ENCODE measurements around the gene ERC2.

The ERC2 gene

GRCh38 chr3:55526332-55527030, 941.8 kb downstream of the ERC2 start:
- no peaks in the 10 kb centered on the region for H3K36me3 ChIP-seq (ENCODE audit: insufficient read depth, low read length)
- H3K27me3 ChIP-seq (ENCODE audit: insufficient read depth, low read length), result no peaks in the 10 kb centered on the region
- H2AFZ ChIP-seq (ENCODE audit: low read depth, low read length), result no peak overlapping the region
- peaks cover 22% of the 10 kb centered on the region for H3K4me1 ChIP-seq (ENCODE audit: insufficient read depth, low read length)
- no peaks in the 10 kb centered on the region for H3K9me3 ChIP-seq (ENCODE audit: low read length)
- H3K4me3 ChIP-seq (ENCODE audit: low read length), result no peak overlapping the region

DNA sequence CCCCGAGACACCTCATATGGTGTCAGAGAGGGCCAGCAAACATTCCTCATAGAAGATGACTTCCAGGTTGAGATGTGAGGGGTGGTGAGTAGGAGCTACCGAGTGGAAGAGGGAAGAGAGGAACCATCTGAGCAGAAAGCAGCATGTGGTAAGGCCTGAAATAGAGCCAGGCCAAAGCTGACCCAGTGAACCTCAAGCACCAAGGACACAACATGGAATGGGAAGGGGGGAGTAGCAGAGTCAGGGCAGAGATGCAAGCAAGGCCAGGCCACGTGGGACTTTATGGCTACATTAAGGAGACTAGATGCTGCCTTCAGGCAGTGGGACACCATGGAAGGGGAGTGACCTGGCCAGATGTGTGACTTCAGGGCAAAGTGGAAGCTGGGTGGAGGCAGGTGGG, 942.8 kb downstream of the ERC2 start:
- Histone ChIP-seq H3K4me1 (ENCODE audit: insufficient read depth, low read length) (peaks cover 20% of the 10 kb centered on the region), H3K9me3 (ENCODE audit: low read length) (no peaks in the 10 kb centered on the region), H3K36me3 (ENCODE audit: insufficient read depth, low read length) (no peaks in the 10 kb centered on the region), H2AFZ (ENCODE audit: low read depth, low read length) (no peak overlapping the region), H3K27me3 (ENCODE audit: insufficient read depth, low read length) (no peaks in the 10 kb centered on the region), H3K4me3 (ENCODE audit: low read length) (no peak overlapping the region)

- Histone ChIP-seq H3K9me3 (ENCODE audit: low read length) (no peaks in the 10 kb centered on the region), H3K4me1 (ENCODE audit: insufficient read depth, low read length) (peaks cover 20% of the 10 kb centered on the region), H3K27me3 (ENCODE audit: insufficient read depth, low read length) (no peaks in the 10 kb centered on the region), H2AFZ (ENCODE audit: low read depth, low read length) (no peak overlapping the region), H3K36me3 (ENCODE audit: insufficient read depth, low read length) (no peaks in the 10 kb centered on the region), H3K4me3 (ENCODE audit: low read length) (no peak overlapping the region)
Observed at GRCh38 chr3:55524565-55525244, 943.6 kb downstream of the ERC2 start.

- H3K9me3 ChIP-seq (ENCODE audit: low read length), result no peaks in the 10 kb centered on the region
- H3K27me3 ChIP-seq (ENCODE audit: insufficient read depth, low read length), result no peaks in the 10 kb centered on the region
- no peaks in the 10 kb centered on the region for H3K36me3 ChIP-seq (ENCODE audit: insufficient read depth, low read length)
- H3K4me1 ChIP-seq (ENCODE audit: insufficient read depth, low read length), result peaks cover 28% of the 10 kb centered on the region
- H3K4me3 ChIP-seq (ENCODE audit: low read length), result no peak overlapping the region
- no peak overlapping the region for H2AFZ ChIP-seq (ENCODE audit: low read depth, low read length)
Observed at GRCh38 chr3:55523471-55523870, 944.8 kb downstream of the ERC2 start.

DNA sequence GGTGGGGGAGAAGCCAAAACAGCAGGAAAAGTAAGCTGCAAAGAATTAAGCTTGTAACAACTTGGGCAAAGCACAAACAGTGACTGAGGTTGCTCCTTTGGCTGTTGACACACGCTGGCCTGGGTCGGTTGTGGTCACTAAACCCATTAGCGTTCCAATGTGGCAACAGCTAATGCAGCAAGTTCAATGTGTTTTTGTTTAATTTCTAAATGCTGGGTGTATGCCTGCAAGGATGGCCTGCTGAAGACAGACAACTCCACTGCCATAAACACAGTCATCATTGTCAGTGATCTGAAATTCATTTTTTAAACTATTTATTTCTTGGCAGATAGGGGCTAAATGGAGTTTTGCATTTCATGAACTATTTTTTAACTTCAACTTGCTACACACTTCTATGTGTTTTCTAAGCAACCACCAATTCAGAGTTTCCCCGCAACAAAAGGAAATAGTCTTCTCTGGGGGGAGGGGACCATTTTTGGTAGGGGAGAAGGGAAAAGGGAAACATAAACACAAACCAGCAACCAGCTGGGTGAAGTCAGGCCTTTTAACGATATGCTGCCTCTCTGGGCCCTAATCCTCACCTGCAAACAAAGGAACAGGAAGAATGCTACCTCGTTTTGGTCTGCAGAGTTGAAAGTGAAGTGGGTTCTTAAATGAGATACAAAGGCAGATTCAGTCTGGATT, 946.4 kb downstream of the ERC2 start:
- Histone ChIP-seq H2AFZ (ENCODE audit: low read depth, low read length) (no peak overlapping the region), H3K4me1 (ENCODE audit: insufficient read depth, low read length) (peaks cover 28% of the 10 kb centered on the region), H3K4me3 (ENCODE audit: low read length) (no peak overlapping the region), H3K9me3 (ENCODE audit: low read length) (no peaks in the 10 kb centered on the region), H3K27me3 (ENCODE audit: insufficient read depth, low read length) (no peaks in the 10 kb centered on the region), H3K36me3 (ENCODE audit: insufficient read depth, low read length) (no peaks in the 10 kb centered on the region)

DNA sequence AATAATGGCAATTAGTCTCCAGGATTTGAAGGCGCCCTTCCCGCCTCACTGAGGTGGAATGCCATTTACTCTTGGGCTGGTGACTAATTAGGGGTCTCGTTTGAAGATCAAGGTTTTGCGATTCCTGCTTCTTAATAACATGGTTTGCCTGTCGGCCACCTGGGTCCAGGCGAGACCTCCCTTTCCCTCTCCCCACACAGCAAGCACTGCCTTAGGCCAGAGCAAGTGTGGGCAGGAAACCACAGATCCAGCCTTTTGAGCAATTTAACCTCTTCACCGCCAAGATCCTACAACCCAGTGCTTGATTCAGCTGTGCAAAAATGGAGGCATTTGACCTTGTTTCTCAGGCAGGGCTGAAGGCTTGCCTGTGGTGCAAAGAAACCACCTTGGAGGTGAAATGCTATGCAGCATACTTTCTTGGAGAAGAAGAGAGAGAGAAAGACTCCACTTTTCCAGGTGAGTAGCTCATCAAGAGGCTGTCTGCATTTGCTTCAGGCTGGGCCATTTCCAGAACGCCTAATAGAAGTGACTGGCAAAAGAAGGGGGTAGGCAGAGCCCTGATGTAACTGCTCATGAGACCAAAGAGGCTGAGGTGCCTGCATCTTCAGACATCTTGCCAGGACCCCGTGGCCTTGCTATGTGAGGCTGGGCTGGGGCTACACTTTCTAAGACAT, 947.1 kb downstream of the ERC2 start:
- H3K27me3 ChIP-seq (ENCODE audit: insufficient read depth, low read length), result no peaks in the 10 kb centered on the region

GRCh38 chr3:55519019-55519418, 949.2 kb downstream of the ERC2 start:
- Histone ChIP-seq H2AFZ (ENCODE audit: low read depth, low read length) (no peak overlapping the region), H3K4me1 (ENCODE audit: insufficient read depth, low read length) (peaks cover 28% of the 10 kb centered on the region)

More for the DNA sequence above, 947.1 kb downstream of the ERC2 start:
- Histone ChIP-seq H3K9me3 (ENCODE audit: low read length) (no peaks in the 10 kb centered on the region), H3K36me3 (ENCODE audit: insufficient read depth, low read length) (no peaks in the 10 kb centered on the region), H3K4me3 (ENCODE audit: low read length) (no peak overlapping the region), H2AFZ (ENCODE audit: low read depth, low read length) (no peak overlapping the region), H3K4me1 (ENCODE audit: insufficient read depth, low read length) (peaks cover 28% of the 10 kb centered on the region)

GRCh38 chr3:55518451-55518850, 949.8 kb downstream of the ERC2 start:
- peaks cover 33% of the 10 kb centered on the region for H3K4me1 ChIP-seq (ENCODE audit: insufficient read depth, low read length)
- H3K9me3 ChIP-seq (ENCODE audit: low read length), result no peaks in the 10 kb centered on the region
- no peak overlapping the region for H2AFZ ChIP-seq (ENCODE audit: low read depth, low read length)
- H3K36me3 ChIP-seq (ENCODE audit: insufficient read depth, low read length), result no peaks in the 10 kb centered on the region
- no peaks in the 10 kb centered on the region for H3K27me3 ChIP-seq (ENCODE audit: insufficient read depth, low read length)
- no peak overlapping the region for H3K4me3 ChIP-seq (ENCODE audit: low read length)

More at GRCh38 chr3:55519019-55519418, 949.2 kb downstream of the ERC2 start:
- H3K36me3 ChIP-seq (ENCODE audit: insufficient read depth, low read length), result no peaks in the 10 kb centered on the region
- H3K9me3 ChIP-seq (ENCODE audit: low read length), result no peaks in the 10 kb centered on the region
- no peaks in the 10 kb centered on the region for H3K27me3 ChIP-seq (ENCODE audit: insufficient read depth, low read length)
- H3K4me3 ChIP-seq (ENCODE audit: low read length), result no peak overlapping the region

- Histone ChIP-seq H3K36me3 (ENCODE audit: insufficient read depth, low read length) (no peaks in the 10 kb centered on the region), H2AFZ (ENCODE audit: low read depth, low read length) (no peak overlapping the region), H3K4me1 (ENCODE audit: insufficient read depth, low read length) (peaks cover 40% of the 10 kb centered on the region), H3K27me3 (ENCODE audit: insufficient read depth, low read length) (no peaks in the 10 kb centered on the region), H3K9me3 (ENCODE audit: low read length) (no peaks in the 10 kb centered on the region), H3K4me3 (ENCODE audit: low read length) (no peak overlapping the region)
Observed at GRCh38 chr3:55516392-55517030, 951.8 kb downstream of the ERC2 start.

- Histone ChIP-seq H3K9me3 (ENCODE audit: low read length) (no peaks in the 10 kb centered on the region), H2AFZ (ENCODE audit: low read depth, low read length) (no peak overlapping the region), H3K4me3 (ENCODE audit: low read length) (no peak overlapping the region), H3K36me3 (ENCODE audit: insufficient read depth, low read length) (no peaks in the 10 kb centered on the region), H3K27me3 (ENCODE audit: insufficient read depth, low read length) (no peaks in the 10 kb centered on the region), H3K4me1 (ENCODE audit: insufficient read depth, low read length) (peaks cover 38% of the 10 kb centered on the region)
Observed at GRCh38 chr3:55515550-55516246, 952.6 kb downstream of the ERC2 start.

GRCh38 chr3:55514962-55515361, 953.3 kb downstream of the ERC2 start:
- no peak overlapping the region for H3K4me3 ChIP-seq (ENCODE audit: low read length)
- peaks cover 38% of the 10 kb centered on the region for H3K4me1 ChIP-seq (ENCODE audit: insufficient read depth, low read length)
- H3K36me3 ChIP-seq (ENCODE audit: insufficient read depth, low read length), result no peaks in the 10 kb centered on the region
- no peak overlapping the region for H2AFZ ChIP-seq (ENCODE audit: low read depth, low read length)
- no peaks in the 10 kb centered on the region for H3K9me3 ChIP-seq (ENCODE audit: low read length)
- H3K27me3 ChIP-seq (ENCODE audit: insufficient read depth, low read length), result no peaks in the 10 kb centered on the region

DNA sequence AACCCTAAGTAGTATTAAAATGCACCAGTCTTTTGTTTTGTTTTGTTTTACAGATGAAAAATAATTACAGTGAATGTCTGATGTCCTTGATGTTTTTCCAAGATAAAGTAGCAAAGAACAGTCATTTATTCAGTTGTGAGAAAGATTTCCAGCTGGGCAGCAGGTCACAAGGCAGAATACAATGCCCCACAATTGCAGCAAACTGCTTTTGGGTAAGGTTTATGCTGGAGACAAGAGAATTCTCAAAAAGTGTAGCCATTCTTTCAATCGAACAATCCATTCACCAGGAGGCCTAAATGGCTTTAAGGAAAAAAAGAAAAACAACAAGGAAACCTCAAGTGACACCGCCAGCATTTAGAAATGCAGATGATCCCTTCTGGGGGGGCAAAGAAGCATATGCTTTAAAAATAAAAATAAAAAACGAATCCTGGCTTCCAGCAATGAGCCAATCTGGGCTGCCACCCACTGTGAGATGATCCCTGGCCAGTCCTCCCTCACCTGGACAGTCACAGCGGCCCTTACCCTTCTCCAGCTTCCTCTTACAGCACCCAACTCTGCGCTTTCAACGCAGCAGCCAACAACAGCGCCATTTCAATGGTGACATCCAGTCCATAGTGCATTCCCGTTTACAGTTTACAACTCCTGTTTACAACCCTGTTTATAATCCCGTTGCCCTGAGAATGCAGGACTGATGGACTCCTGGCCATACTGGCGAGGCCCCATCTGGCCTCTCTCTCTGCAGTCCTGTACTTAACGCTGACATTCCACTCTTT, 955.5 kb downstream of the ERC2 start:
- Histone ChIP-seq H3K9me3 (ENCODE audit: low read length) (no peaks in the 10 kb centered on the region), H3K4me1 (ENCODE audit: insufficient read depth, low read length) (peaks cover 30% of the 10 kb centered on the region), H3K27me3 (ENCODE audit: insufficient read depth, low read length) (no peaks in the 10 kb centered on the region), H2AFZ (ENCODE audit: low read depth, low read length) (no peak overlapping the region), H3K36me3 (ENCODE audit: insufficient read depth, low read length) (no peaks in the 10 kb centered on the region), H3K4me3 (ENCODE audit: low read length) (no peak overlapping the region)
